GM13976 (cell line): ENCODE measurements around the gene CTIF.

Experiments
- DNase-seq: peaks from one replicate; pipeline ENCODE4 v3.0.0; 2012; ENCODE audit warnings: low spot score
- CTCF ChIP-seq: IDR thresholded peaks from 2 replicates; pipeline ENCODE4 v1.5.1; 2012; ENCODE audit warnings: borderline replicate concordance, mild to moderate bottlenecking; ENCODE audit not compliant: insufficient read depth; ENCODE audit errors: extremely low read depth, missing control alignments, control extremely low read depth
- in situ Hi-C: fragments of 300-500 bp; cut with MboI; formaldehyde crosslinking; loops from one replicate; pipeline ENCODE4 v1.12.0; 2022; ENCODE audit warnings: low sequenced_read_pairs, mixed read lengths, inconsistent platforms; ENCODE audit not compliant: unreplicated experiment

CTIF gene

DNA sequence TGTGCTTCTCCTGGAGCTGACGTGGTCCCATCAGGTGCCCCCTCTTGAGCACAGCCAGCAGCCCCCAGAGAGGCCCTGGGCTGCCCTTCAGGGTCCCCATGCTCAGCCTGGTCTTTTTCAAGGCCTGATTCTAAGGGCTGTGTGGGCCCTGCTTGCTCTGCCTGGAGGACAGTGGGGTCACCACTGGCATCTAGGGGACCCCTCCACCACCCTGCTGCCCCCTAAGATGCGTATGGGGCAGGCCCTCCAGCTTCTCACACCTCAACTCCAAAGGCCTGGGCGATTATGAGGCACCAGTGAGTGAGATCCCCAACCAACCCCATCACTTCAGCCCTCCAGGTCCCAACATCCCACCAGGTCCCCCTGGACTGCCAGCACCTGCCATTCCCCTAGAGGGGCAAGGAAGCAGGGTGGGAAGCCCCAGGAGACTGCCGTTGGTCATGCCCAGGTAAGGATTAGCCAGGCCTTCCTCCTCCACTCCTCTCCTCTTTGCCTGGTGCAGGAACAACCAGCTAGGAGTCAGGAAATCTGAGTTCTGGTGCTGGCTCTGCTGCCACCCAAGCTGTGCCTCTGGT lies 297.5 kb downstream of the CTIF start:
- in situ Hi-C loops: no loop called here
- no peak for DNase-seq
- TF ChIP-seq CTCF: no peak

DNA sequence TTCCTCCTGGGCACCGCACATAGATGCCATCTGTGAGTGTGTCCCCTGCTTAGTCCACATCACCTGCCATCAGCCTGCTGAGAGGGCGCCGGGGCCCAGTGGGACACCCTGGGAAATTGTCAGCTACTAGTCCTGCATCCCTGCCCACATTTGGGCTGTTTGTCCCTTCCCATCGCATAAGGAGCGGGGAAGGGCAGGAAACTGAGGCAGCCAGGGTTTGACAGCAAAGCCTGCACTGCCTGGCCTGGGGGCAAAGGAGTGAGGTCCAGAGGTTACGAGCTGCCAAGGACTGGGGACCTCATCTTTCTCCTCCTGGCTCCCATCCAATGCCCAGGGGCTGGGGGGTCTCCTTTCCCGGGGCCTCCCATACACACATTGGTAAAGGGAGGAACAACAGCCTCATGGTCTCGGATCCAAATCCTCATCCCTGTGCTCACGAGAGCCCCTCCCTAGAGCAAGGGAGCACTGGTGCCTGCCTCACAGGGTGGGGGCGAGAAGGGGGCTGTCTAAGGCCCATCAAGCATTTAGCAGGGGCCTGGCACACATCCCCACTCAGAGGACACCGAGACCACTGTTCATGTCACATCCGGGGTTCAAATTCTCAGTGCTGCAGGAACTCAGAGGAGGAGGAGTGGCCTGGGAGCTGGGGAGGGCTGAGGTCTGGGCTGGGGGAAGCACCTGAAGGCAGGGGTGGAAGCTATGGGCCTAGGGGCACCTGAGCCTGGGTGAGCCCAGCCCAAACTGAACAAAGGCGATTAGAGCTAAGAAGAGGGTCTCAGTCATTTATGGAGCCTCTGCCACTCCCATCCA lies 298.2 kb downstream of the CTIF start:
- no peak for TF ChIP-seq CTCF
- in situ Hi-C loops: no loop called here
- no peak for DNase-seq

DNA sequence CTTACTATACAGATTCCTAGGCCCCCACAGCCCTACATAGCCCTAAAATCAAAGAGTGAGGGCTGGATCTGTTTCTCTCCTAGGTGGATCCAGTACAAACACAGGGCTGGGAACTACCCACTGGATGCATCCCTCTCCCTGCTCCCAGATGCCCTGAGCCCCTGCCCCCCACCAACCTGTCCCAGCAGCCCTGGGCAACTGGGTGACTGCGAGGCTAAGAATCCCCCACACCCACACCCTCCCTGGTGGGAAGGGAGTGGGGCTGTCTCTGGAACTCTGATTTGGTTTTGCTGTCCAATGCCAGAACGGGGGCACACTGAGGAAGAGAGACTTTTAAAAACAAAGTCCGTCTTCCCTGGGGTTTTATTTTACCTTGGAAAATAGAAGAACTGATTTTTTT lies 298.8 kb downstream of the CTIF start:
- DNase-seq: no peak
- no peak for TF ChIP-seq CTCF
- in situ Hi-C loops: no loop called here

DNA sequence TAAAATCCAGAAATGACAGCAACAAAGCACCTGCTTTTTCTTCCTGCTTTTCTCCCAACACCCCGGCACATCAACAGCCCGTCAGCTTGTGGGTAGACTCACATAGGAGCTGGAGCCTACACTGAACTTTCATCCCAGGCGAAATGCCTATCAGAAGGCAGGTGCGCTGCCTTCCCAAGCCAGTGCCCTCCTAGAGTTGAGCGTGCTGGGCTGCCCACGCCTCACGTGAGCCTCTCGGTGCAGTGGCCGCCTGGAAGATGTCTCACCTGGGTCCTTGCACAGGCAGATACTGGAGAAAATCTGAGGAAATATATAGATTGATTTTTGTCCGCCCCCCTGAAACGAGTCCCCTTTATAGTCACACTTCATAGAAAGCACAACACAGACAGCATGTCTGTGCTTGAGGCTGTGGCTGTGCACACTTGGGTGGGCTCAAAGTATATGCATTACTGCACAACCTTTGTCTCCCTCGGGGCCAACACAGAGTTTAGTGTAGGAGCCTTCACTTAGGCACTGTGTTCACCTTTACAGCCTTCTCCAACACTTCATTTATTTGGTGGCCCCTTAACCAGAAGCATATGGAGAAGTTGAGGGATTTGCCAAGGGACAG lies 299.4 kb downstream of the CTIF start:
- in situ Hi-C loops: no loop called here
- no peak for TF ChIP-seq CTCF
- DNase-seq: no peak

DNA sequence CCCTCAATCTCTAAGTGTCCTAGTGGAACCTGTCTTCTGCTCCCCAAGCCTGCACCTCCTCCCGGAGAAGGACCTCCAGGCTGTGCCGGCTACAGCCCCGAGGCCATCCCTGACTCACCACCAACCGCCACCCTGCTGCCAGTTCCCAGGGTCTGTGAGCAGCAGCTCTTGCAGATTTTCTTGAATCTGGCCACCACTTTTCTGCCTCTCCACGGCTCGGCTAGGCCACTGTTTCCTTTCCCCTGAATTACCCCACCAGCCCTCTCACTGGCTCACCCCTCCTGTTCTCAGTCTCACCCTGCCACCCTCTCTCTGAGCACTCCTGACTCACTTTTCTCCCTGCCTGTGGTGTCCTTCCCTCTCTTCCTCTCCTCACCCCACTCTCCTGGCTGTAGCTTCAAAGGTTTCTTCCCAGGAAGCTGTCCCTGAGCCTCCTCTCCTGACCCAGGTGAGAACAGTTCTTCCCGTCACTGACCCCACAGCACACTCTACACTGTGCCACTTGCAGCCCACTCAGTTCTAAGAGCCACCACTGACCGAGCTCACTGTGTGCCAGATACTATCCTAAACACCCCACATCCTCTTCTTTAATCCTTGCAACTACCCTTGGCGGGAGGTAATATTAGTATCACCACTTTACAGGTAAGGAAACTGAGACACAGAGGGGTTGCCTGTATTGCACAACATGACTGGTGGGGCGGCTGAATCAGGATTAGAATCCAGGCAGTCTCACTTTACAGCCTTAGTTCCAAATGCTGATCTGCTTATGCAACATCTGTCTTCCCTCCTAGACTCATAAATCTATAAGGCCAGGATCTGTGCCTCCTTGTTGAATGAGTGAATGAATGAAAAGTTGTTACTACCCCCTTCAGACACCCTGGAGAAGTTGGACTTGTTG lies 300.3 kb downstream of the CTIF start:
- in situ Hi-C loops: no loop called here
- no peak for DNase-seq
- no peak for TF ChIP-seq CTCF

- TF ChIP-seq CTCF: no peak
- no peak for DNase-seq
- in situ Hi-C loops: no loop called here
These were observed 301.1 kb downstream of the CTIF start for GRCh38 chr18:48839819-48840490.
